Osteocyte (in vitro differentiated cells): ENCODE measurements around the gene OSBPL3. TPM values are rescaled to one million over a fixed set of nuclear protein-coding genes. Genes with fewer than 3 reads are reported as not detected.

Experiments used
- DNase-seq: peaks from one replicate; pipeline ENCODE4 v3.0.0; 2021; ENCODE audit warnings: mixed read lengths; ENCODE audit not compliant: unreplicated experiment; ENCODE audit errors: extremely low spot score
- H3K27ac Mint-ChIP-seq: one replicate; pipeline ENCODE4 v1.8.0; 2021; ENCODE audit warnings: mild to moderate bottlenecking, mixed read lengths; ENCODE audit not compliant: unreplicated experiment
- H3K27me3 Mint-ChIP-seq: one replicate; pipeline ENCODE4 v1.8.0; 2021; ENCODE audit warnings: mixed read lengths; ENCODE audit not compliant: unreplicated experiment
- H3K36me3 Mint-ChIP-seq: one replicate; pipeline ENCODE4 v1.8.0; 2021; ENCODE audit warnings: mixed read lengths; ENCODE audit not compliant: unreplicated experiment
- H3K4me1 Mint-ChIP-seq: one replicate; pipeline ENCODE4 v1.8.0; 2021; ENCODE audit warnings: mixed read lengths; ENCODE audit not compliant: unreplicated experiment
- H3K4me3 Mint-ChIP-seq: one replicate; pipeline ENCODE4 v1.8.0; 2021; ENCODE audit warnings: mild to moderate bottlenecking, moderate library complexity, mixed read lengths; ENCODE audit not compliant: unreplicated experiment
- H3K9me3 Mint-ChIP-seq: one replicate; pipeline ENCODE4 v1.8.0; 2021; ENCODE audit warnings: mixed read lengths; ENCODE audit not compliant: unreplicated experiment
- total RNA-seq: library from RNA; stranded (reverse); gene quantifications from 2 replicates; pipeline ENCODE4 v1.2.1, GENCODE V29; 2021
- TF ChIP-seq, protein P1 (sequence below): fragments of 200-600 bp; sonication (generic); IDR thresholded peaks from 2 replicates; pipeline ENCODE4 v1.5.0; 2021; ENCODE audit warnings: antibody characterized with exemption, mild to moderate bottlenecking, moderate library complexity

OSBPL3 gene
- total RNA-seq, 1 donor from 2014 or later: 8.0 TPM

DNA sequence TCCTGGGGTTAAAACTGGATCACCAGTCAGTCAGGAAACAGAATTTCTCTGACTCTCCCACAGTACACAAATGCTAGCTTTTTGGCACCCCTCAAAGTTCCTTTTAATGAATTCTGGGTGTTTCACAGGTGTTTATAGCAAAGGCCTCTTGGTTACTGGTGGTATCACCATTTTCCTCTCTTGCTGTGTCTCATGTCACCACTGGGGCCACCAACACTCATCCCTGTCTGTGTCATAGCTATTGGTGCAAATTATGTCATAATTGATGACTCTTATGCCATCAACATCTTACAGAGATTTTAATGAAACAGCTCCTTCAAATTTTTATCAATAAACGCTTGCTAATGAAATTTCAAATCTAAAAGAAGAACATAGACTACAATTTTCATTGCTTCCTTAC lies 27.7 kb upstream of the OSBPL3 start:
- no peak overlapping the region for H3K27ac Mint-ChIP-seq
- no peaks in the 10 kb centered on the region for H3K4me1 Mint-ChIP-seq
- TF ChIP-seq, protein P1, sequence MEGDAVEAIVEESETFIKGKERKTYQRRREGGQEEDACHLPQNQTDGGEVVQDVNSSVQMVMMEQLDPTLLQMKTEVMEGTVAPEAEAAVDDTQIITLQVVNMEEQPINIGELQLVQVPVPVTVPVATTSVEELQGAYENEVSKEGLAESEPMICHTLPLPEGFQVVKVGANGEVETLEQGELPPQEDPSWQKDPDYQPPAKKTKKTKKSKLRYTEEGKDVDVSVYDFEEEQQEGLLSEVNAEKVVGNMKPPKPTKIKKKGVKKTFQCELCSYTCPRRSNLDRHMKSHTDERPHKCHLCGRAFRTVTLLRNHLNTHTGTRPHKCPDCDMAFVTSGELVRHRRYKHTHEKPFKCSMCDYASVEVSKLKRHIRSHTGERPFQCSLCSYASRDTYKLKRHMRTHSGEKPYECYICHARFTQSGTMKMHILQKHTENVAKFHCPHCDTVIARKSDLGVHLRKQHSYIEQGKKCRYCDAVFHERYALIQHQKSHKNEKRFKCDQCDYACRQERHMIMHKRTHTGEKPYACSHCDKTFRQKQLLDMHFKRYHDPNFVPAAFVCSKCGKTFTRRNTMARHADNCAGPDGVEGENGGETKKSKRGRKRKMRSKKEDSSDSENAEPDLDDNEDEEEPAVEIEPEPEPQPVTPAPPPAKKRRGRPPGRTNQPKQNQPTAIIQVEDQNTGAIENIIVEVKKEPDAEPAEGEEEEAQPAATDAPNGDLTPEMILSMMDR: no peak
- no peak overlapping the region for H3K4me3 Mint-ChIP-seq
- DNase-seq: no peak
- no peaks in the 10 kb centered on the region for H3K36me3 Mint-ChIP-seq
- H3K9me3 Mint-ChIP-seq: no peaks in the 10 kb centered on the region
- H3K27me3 Mint-ChIP-seq: peaks cover 43% of the 10 kb centered on the region

DNA sequence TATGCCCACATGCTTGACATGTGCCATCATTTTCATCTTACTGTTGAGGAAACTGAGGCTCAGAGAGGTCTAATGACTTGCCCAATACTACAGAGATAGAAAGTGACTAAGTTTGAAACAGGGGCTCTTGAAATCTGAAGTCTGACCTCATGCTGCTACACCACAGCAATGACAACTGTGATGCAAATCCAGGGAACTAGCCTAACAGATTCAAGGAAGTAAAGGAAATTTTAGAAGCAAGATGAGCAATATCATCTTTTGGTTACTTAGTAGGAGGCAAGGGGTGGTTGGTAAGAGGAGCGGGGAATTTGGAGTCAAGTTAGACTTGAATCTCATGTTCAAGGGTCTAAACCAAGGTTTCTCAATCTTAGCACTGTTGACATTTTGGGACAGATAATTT lies 26.3 kb upstream of the OSBPL3 start:
- no peaks in the 10 kb centered on the region for H3K36me3 Mint-ChIP-seq
- peaks cover 41% of the 10 kb centered on the region for H3K27me3 Mint-ChIP-seq
- no peak overlapping the region for H3K4me3 Mint-ChIP-seq
- TF ChIP-seq, protein P1: no peak
- H3K27ac Mint-ChIP-seq: no peak overlapping the region
- no peak for DNase-seq
- no peaks in the 10 kb centered on the region for H3K4me1 Mint-ChIP-seq
- H3K9me3 Mint-ChIP-seq: no peaks in the 10 kb centered on the region

DNA sequence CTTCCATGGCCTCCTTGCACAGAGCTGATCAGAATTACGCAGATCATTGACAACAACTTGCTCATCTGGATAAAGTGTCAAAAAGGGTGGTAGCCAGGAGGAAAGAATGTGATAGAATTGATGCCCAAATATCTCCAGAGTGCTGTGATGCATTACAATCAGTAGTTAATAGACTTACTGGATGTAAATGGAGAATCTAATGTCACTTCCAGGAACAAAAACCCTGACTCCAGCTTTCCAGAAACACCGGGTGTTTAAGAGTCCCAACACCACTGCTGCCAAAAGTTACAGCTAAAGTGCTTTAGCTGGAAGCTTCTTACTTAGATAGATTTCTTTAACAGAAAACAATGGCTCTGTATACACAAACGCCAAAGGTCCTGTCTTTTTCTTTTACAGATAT lies 25.7 kb upstream of the OSBPL3 start:
- H3K27me3 Mint-ChIP-seq: peaks cover 41% of the 10 kb centered on the region
- H3K9me3 Mint-ChIP-seq: peaks cover 4% of the 10 kb centered on the region
- TF ChIP-seq, protein P1: no peak
- DNase-seq: no peak
- no peaks in the 10 kb centered on the region for H3K4me1 Mint-ChIP-seq
- no peak overlapping the region for H3K4me3 Mint-ChIP-seq
- H3K36me3 Mint-ChIP-seq: no peaks in the 10 kb centered on the region
- no peak overlapping the region for H3K27ac Mint-ChIP-seq

DNA sequence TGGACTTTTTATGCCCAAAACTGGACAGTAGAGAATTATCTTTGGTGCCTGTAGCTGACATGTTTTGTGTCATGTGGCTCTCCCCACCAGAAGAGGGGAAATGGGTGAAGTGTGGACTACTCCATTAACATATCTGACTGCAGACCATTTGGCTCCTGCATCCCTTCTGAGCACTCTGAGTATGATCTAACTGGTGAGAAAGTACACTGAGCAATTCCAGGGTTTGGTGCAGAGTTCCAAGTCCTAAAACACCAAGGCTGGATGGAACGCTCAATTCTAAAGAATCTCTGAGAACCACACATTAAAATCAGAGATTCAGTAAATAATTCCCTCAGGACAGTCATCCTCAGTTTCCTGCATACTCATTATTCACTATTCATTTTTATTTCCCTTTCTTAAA lies 22.8 kb upstream of the OSBPL3 start:
- H3K4me1 Mint-ChIP-seq: no peaks in the 10 kb centered on the region
- TF ChIP-seq, protein P1: no peak
- DNase-seq: no peak
- no peak overlapping the region for H3K4me3 Mint-ChIP-seq
- peaks cover 6% of the 10 kb centered on the region for H3K9me3 Mint-ChIP-seq
- H3K27me3 Mint-ChIP-seq: peaks cover 45% of the 10 kb centered on the region
- no peaks in the 10 kb centered on the region for H3K36me3 Mint-ChIP-seq
- no peak overlapping the region for H3K27ac Mint-ChIP-seq

DNA sequence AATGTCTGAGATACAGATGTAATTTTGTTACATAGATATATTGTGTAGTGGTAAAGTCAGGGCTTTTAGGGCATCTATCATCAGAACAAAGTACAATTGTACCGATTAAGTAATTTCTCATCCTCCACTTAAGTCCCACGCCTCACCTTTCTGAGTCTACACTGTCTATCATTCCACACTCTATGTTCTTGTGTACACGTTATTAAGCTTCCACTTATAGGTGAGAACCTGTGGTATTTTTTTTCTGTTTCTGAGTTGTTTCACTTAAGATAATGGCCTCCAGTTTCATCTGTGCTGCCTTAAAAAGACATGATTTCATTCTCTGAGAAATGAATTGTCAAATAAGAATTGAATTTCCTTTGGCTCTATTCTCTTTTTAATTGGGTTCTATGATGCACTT lies 15.5 kb upstream of the OSBPL3 start:
- Mint-ChIP-seq H3K36me3 (no peaks in the 10 kb centered on the region), H3K9me3 (peaks cover under 1% of the 10 kb centered on the region), H3K4me1 (no peaks in the 10 kb centered on the region), H3K27me3 (peaks cover 50% of the 10 kb centered on the region), H3K4me3 (no peak overlapping the region), H3K27ac (no peak overlapping the region)
- DNase-seq: no peak
- TF ChIP-seq, protein P1: no peak
